Endodermal cell (in vitro differentiated cells): ENCODE results near the gene APC. TPM values are rescaled to one million over a fixed set of nuclear protein-coding genes. Genes with fewer than 3 reads are reported as not detected.

Source experiments
- DNase-seq: peaks from one replicate; pipeline ENCODE4 v3.0.0-alpha.2; 2017
- H3K27ac ChIP-seq: 2 replicates; pipeline ENCODE4 v1.5.1; 2013; ENCODE audit warnings: mild to moderate bottlenecking, low read depth, low read length, moderate library complexity
- H3K27me3 ChIP-seq: 2 replicates; pipeline ENCODE4 v1.6.1; 2013; ENCODE audit warnings: mild to moderate bottlenecking, low read length, moderate library complexity; ENCODE audit not compliant: insufficient read depth, control insufficient read depth, poor library complexity, severe bottlenecking
- H3K36me3 ChIP-seq: 2 replicates; pipeline ENCODE4 v1.7.0; 2013; ENCODE audit warnings: mild to moderate bottlenecking, low read length, moderate library complexity; ENCODE audit not compliant: control insufficient read depth, insufficient read depth
- H3K4me1 ChIP-seq: one replicate; pipeline ENCODE4 v1.7.0; 2013; ENCODE audit warnings: low read length; ENCODE audit not compliant: control insufficient read depth, insufficient read depth
- H3K4me3 ChIP-seq: 2 replicates; pipeline ENCODE4 v1.5.1; 2013; ENCODE audit warnings: mild to moderate bottlenecking, low read length, moderate library complexity
- H3K9ac ChIP-seq: 2 replicates; pipeline ENCODE4 v1.6.1; 2013; ENCODE audit warnings: mild to moderate bottlenecking, low read length, moderate library complexity; ENCODE audit not compliant: poor library complexity, severe bottlenecking; ENCODE audit errors: extremely low read depth
- H3K9me3 ChIP-seq: 2 replicates; pipeline ENCODE4 v1.6.1; 2013; ENCODE audit warnings: mild to moderate bottlenecking, low read length, moderate library complexity; ENCODE audit not compliant: control insufficient read depth
- H3K27ac Mint-ChIP-seq: 2 replicates; pipeline ENCODE4 v1.8.0; 2020; ENCODE audit warnings: mixed read lengths
- H3K27me3 Mint-ChIP-seq: 2 replicates; pipeline ENCODE4 v1.8.0; 2021; ENCODE audit warnings: mild to moderate bottlenecking, mixed read lengths; ENCODE audit not compliant: insufficient read depth
- H3K36me3 Mint-ChIP-seq: 2 replicates; pipeline ENCODE4 v1.8.0; 2020; ENCODE audit warnings: low read depth, mixed read lengths
- H3K4me1 Mint-ChIP-seq: 2 replicates; pipeline ENCODE4 v1.8.0; 2020; ENCODE audit warnings: mixed read lengths
- H3K4me3 Mint-ChIP-seq: 2 replicates; pipeline ENCODE4 v1.8.0; 2020; ENCODE audit warnings: mild to moderate bottlenecking, moderate library complexity, mixed read lengths
- H3K9me3 Mint-ChIP-seq: 2 replicates; pipeline ENCODE4 v1.8.0; 2020; ENCODE audit warnings: mild to moderate bottlenecking, mixed read lengths
- WGBS, 2 experiments: methylation state at CpG; one replicate each; pipeline versions ENCODE4 v1.1.5 to v1.1.7; 2013; ENCODE audit warnings: missing lambda C conversion rate in 2 of 2, mixed read lengths in 1 of 2; ENCODE audit not compliant: insufficient coverage in 1 of 2, insufficient read length in 1 of 2; 5-methylcytosine and 5-hydroxymethylcytosine counted together
- total RNA-seq, 2 donors: library from RNA; stranded (reverse); fragmentation: NEBNext Ultra II Directional in 1 of 2; extraction: Animal tissue kit (Norgen Biotek cat#: 25700) in 1 of 2; gene quantifications; 2 replicates in 1 of 2; 3 replicates in 1 of 2; pipeline ENCODE4 v1.2.1, GENCODE V29; 2021
- TF ChIP-seq, protein P1 (sequence below): fragments of 200-600 bp; sonication (generic); conservative IDR thresholded peaks from 2 replicates; pipeline ENCODE4 v1.5.0; 2021; ENCODE audit warnings: antibody characterized with exemption, mild to moderate bottlenecking

Gene APC
- total RNA-seq, 2 donors from 2014 or later: 66.3 to 87.6 TPM

DNA sequence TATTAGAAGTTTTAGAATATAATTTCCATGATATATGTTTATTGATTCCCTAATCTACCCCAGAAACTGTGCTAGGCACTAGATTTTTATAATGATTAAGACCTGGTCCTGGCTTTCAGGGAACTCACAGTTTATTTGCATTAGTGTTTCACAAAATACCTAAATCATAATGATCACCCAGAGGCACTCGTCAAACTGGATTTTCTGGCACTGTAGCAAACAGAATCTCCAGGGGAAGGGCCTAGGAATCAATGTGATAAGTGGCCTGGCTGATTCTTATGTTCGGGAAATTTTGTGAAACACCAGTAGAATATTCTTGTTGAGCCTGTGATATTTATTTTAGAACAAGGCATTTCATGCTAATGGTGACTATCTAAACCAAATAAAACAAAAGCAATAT, 86.0 kb downstream of the APC start:
- no peak overlapping the region for H3K4me3 Mint-ChIP-seq
- no peak for DNase-seq
- no peak overlapping the region for H3K9ac ChIP-seq
- H3K36me3 Mint-ChIP-seq: peaks cover 77% of the 10 kb centered on the region
- no peaks in the 10 kb centered on the region for H3K27me3 Mint-ChIP-seq
- H3K36me3 ChIP-seq: peaks cover 100% of the 10 kb centered on the region
- 92% methylated on average over 2 of the region's 2 CpGs; no CpG with 5 or more reads in 1 of the 2 experiments for WGBS, 2 experiments
- H3K4me1 ChIP-seq: no peaks in the 10 kb centered on the region
- no peak overlapping the region for H3K27ac ChIP-seq
- TF ChIP-seq, protein P1, sequence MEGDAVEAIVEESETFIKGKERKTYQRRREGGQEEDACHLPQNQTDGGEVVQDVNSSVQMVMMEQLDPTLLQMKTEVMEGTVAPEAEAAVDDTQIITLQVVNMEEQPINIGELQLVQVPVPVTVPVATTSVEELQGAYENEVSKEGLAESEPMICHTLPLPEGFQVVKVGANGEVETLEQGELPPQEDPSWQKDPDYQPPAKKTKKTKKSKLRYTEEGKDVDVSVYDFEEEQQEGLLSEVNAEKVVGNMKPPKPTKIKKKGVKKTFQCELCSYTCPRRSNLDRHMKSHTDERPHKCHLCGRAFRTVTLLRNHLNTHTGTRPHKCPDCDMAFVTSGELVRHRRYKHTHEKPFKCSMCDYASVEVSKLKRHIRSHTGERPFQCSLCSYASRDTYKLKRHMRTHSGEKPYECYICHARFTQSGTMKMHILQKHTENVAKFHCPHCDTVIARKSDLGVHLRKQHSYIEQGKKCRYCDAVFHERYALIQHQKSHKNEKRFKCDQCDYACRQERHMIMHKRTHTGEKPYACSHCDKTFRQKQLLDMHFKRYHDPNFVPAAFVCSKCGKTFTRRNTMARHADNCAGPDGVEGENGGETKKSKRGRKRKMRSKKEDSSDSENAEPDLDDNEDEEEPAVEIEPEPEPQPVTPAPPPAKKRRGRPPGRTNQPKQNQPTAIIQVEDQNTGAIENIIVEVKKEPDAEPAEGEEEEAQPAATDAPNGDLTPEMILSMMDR: no peak
- no peak overlapping the region for H3K4me3 ChIP-seq
- no peaks in the 10 kb centered on the region for H3K27me3 ChIP-seq
- peaks cover 19% of the 10 kb centered on the region for H3K4me1 Mint-ChIP-seq
- H3K9me3 Mint-ChIP-seq: no peaks in the 10 kb centered on the region
- no peaks in the 10 kb centered on the region for H3K9me3 ChIP-seq
- H3K27ac Mint-ChIP-seq: no peak overlapping the region

- Mint-ChIP-seq H3K27ac (no peak overlapping the region), H3K27me3 (no peaks in the 10 kb centered on the region), H3K36me3 (peaks cover 77% of the 10 kb centered on the region), H3K4me3 (no peak overlapping the region), H3K9me3 (no peaks in the 10 kb centered on the region), H3K4me1 (peaks cover 19% of the 10 kb centered on the region)
- Histone ChIP-seq H3K36me3 (peaks cover 100% of the 10 kb centered on the region), H3K9ac (no peak overlapping the region), H3K4me1 (no peaks in the 10 kb centered on the region), H3K9me3 (no peaks in the 10 kb centered on the region), H3K27ac (no peak overlapping the region), H3K27me3 (no peaks in the 10 kb centered on the region), H3K4me3 (no peak overlapping the region)
- no peak for DNase-seq
- TF ChIP-seq, protein P1: no peak
Measured at GRCh38 chr5:112824197-112824596, 86.5 kb downstream of the APC start.

DNA sequence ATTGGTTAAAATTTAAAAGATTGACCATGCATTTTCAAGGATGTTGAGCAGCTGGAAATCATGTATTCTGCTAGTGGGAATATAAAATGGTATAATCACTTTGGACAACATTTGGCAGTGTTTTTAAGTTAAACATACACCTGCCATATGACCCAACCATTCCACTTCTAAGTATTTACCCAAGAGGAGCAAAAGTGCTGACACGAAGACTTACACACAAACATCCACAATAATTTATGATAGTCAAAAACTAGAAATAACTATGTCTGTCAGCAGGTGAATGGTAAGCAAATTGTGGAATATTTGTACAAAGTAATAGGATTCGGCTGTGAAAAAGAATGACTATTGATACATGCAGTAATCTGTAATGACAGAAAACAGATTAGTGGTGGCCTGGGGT, 92.7 kb downstream of the APC start:
- no peak overlapping the region for H3K27ac ChIP-seq
- DNase-seq: no peak
- peaks cover 93% of the 10 kb centered on the region for H3K36me3 ChIP-seq
- H3K9me3 ChIP-seq: no peaks in the 10 kb centered on the region
- H3K27me3 Mint-ChIP-seq: no peaks in the 10 kb centered on the region
- TF ChIP-seq, protein P1: no peak
- 96 to 100% methylated on average over 1 to 2 of the region's 2 CpGs for WGBS, 2 experiments
- H3K4me1 Mint-ChIP-seq: peaks cover 3% of the 10 kb centered on the region
- no peak overlapping the region for H3K4me3 ChIP-seq
- no peak overlapping the region for H3K9ac ChIP-seq
- peaks cover 72% of the 10 kb centered on the region for H3K36me3 Mint-ChIP-seq
- H3K4me3 Mint-ChIP-seq: no peak overlapping the region
- no peaks in the 10 kb centered on the region for H3K9me3 Mint-ChIP-seq
- H3K4me1 ChIP-seq: no peaks in the 10 kb centered on the region
- no peak overlapping the region for H3K27ac Mint-ChIP-seq
- H3K27me3 ChIP-seq: no peaks in the 10 kb centered on the region
